HCT116 (cell line): ENCODE data around the gene TPI1. TPM values are rescaled to one million over a fixed set of nuclear protein-coding genes. Genes with fewer than 3 reads are reported as not detected.

ENCODE experiments used
- ATAC-seq: fragments of 200-7000 bp; cut with Tn5 transposase; 2 replicates; pipeline ENCODE4 v1.9.1; 2020; ENCODE audit warnings: mild to moderate bottlenecking, moderate library complexity
- BruUV-seq: library from RNA; stranded (reverse); fragments of 400-500 nt; replicated peaks from 2 replicates; lab custom pipeline; 2021; lab: Mats Ljungman, UMichigan
- CTCF ChIA-PET: fragments of 300-600 bp; sonication (Branson Sonifier 250); formaldehyde crosslinking; loops from one replicate; lab custom pipeline; 2021; ENCODE audit warnings: antibody characterized with exemption; lab: Charles Lee
- POLR2A ChIA-PET: fragments of 300-600, 350-600 bp; sonication (Branson Sonifier 250); formaldehyde crosslinking; loops from one replicate; lab custom pipeline; 2021; ENCODE audit warnings: antibody characterized with exemption; lab: Charles Lee
- RAD21 ChIA-PET, 2 experiments: fragments of 300-600 bp; sonication (Branson Sonifier 250); formaldehyde crosslinking; loops; one replicate each; lab custom pipeline; 2023; ENCODE audit warnings: low total read pairs in 2 of 2; ENCODE audit not compliant: uncharacterized antibody in 2 of 2, unreplicated experiment in 2 of 2, low non-redundant PET in 1 of 2; lab: Charles Lee
- DNase-seq: peaks from one replicate; pipeline ENCODE4 v3.0.0-alpha.2; 2010; ENCODE audit warnings: low read depth, low spot score
- H2AFZ ChIP-seq: fragments of 200-600 bp; shearing (Covaris generic), sonication (generic); 2 replicates; pipeline ENCODE4 v1.6.1; 2017; ENCODE audit warnings: low read depth, mixed run types, mixed read lengths, antibody characterized with exemption, low read length; ENCODE audit not compliant: poor library complexity, severe bottlenecking
- H3K27ac ChIP-seq: 2 replicates; pipeline ENCODE4 v1.5.1; 2012; ENCODE audit warnings: low read depth, low read length
- H3K27me3 ChIP-seq: fragments of 200-600 bp; sonication (generic); 2 replicates; pipeline ENCODE4 v1.6.1; 2016; ENCODE audit warnings: mixed run types, low read length, mixed read lengths; ENCODE audit not compliant: insufficient read depth
- H3K36me3 ChIP-seq, 2 experiments: fragments of 200-500 bp in 1 of 2; fragments of 200-600 bp in 1 of 2; sonication (Bioruptor generic) in 1 of 2; sonication (generic) in 1 of 2; 2 replicates each; pipeline versions ENCODE4 v1.5.1 to v1.6.1; 2014 to 2016; ENCODE audit warnings: low read length in 2 of 2, inconsistent platforms in 1 of 2, mixed read lengths in 1 of 2, mixed run types in 1 of 2; ENCODE audit not compliant: insufficient read depth in 2 of 2, control insufficient read depth in 1 of 2
- H3K4me1 ChIP-seq, 2 experiments: fragments of 200-600 bp in 1 of 2; sonication (generic) in 1 of 2; 2 replicates each; pipeline versions ENCODE4 v1.5.1 to v1.6.1; 2012 to 2017; ENCODE audit warnings: low read length in 2 of 2, inconsistent platforms in 1 of 2, mild to moderate bottlenecking in 1 of 2, mixed read lengths in 1 of 2, mixed run types in 1 of 2, moderate library complexity in 1 of 2; ENCODE audit not compliant: insufficient read depth in 2 of 2, control insufficient read depth in 1 of 2
- H3K4me2 ChIP-seq: fragments of 200-600 bp; sonication (generic); 2 replicates; pipeline ENCODE4 v1.6.1; 2017; ENCODE audit warnings: mixed run types, low read length, mixed read lengths
- H3K4me3 ChIP-seq, 2 experiments: fragments of 200-600 bp in 1 of 2; sonication (generic) in 1 of 2; replicated peaks in 1 of 2; 2 replicates each; pipeline ENCODE4 v1.5.1; 2011 to 2016; ENCODE audit warnings: low read length in 2 of 2, control low read depth in 1 of 2, low read depth in 1 of 2, mild to moderate bottlenecking in 1 of 2, mixed read lengths in 1 of 2, mixed run types in 1 of 2
- H3K79me2 ChIP-seq: fragments of 200-600 bp; sonication (generic); 2 replicates; pipeline ENCODE4 v1.6.1; 2017; ENCODE audit warnings: mild to moderate bottlenecking, mixed run types, low read length, moderate library complexity, mixed read lengths; ENCODE audit not compliant: insufficient read depth
- H3K9ac ChIP-seq: fragments of 200-600 bp; sonication (generic); 2 replicates; pipeline ENCODE4 v1.6.1; 2016; ENCODE audit warnings: low read length, mixed read lengths
- H3K9me2 ChIP-seq: fragments of 200-600 bp; sonication (generic), shearing (Covaris generic); 2 replicates; pipeline ENCODE4 v1.6.1; 2017; ENCODE audit warnings: mixed run types, mild to moderate bottlenecking, moderate library complexity; ENCODE audit not compliant: insufficient read depth
- H3K9me3 ChIP-seq, 2 experiments: fragments of 200-500 bp in 1 of 2; fragments of 200-600 bp in 1 of 2; sonication (Bioruptor generic) in 1 of 2; sonication (generic) in 1 of 2; 2 replicates each; pipeline ENCODE4 v1.6.1; 2014 to 2017; ENCODE audit warnings: low read length in 2 of 2, mixed read lengths in 2 of 2, inconsistent platforms in 1 of 2, low read depth in 1 of 2, mild to moderate bottlenecking in 1 of 2, mixed run types in 1 of 2, moderate library complexity in 1 of 2; ENCODE audit not compliant: control insufficient read depth in 1 of 2, insufficient read depth in 1 of 2
- H4K20me1 ChIP-seq: fragments of 200-600 bp; sonication (generic), shearing (Covaris generic); 2 replicates; pipeline ENCODE4 v1.6.1; 2017; ENCODE audit warnings: mixed run types, mild to moderate bottlenecking, moderate library complexity; ENCODE audit not compliant: insufficient read depth
- CBX3 ChIP-seq: IDR thresholded peaks from 2 replicates; pipeline ENCODE4 v1.6.1; 2012; ENCODE audit warnings: low read depth
- EZH2 ChIP-seq: fragments of 200-600 bp; sonication (generic); IDR thresholded peaks from 2 replicates; pipeline ENCODE4 v1.6.1; 2017; ENCODE audit warnings: antibody characterized with exemption, mixed run types
- FOSL1 ChIP-seq: IDR thresholded peaks from 2 replicates; pipeline ENCODE4 v1.6.1; 2012; ENCODE audit warnings: low read depth
- SIN3A ChIP-seq: IDR thresholded peaks from 2 replicates; pipeline ENCODE4 v1.6.1; 2012; ENCODE audit warnings: low read depth
- SP1 ChIP-seq: IDR thresholded peaks from 2 replicates; pipeline ENCODE4 v1.6.1; 2012; ENCODE audit warnings: low read depth
- SRF ChIP-seq: IDR thresholded peaks from 2 replicates; pipeline ENCODE4 v1.6.1; 2012; ENCODE audit warnings: low read depth
- TCF7L2 ChIP-seq: IDR thresholded peaks from 2 replicates; pipeline ENCODE4 v1.7.0; 2011; ENCODE audit warnings: borderline replicate concordance, inconsistent platforms; ENCODE audit not compliant: insufficient read depth, insufficient read length; ENCODE audit errors: extremely low read depth
- YY1 ChIP-seq: IDR thresholded peaks from 2 replicates; pipeline ENCODE4 v1.6.1; 2011; ENCODE audit warnings: low read length, low read depth, moderate library complexity, mild to moderate bottlenecking; ENCODE audit not compliant: insufficient replicate concordance; ENCODE audit errors: extremely low read depth
- ZBTB33 ChIP-seq: IDR thresholded peaks from 2 replicates; pipeline ENCODE4 v1.6.1; 2011; ENCODE audit warnings: mild to moderate bottlenecking, low read length, moderate library complexity; ENCODE audit not compliant: insufficient replicate concordance; ENCODE audit errors: extremely low read depth
- ZNF274 ChIP-seq: fragments of 200-500 bp; sonication (Bioruptor generic); IDR thresholded peaks from 2 replicates; pipeline ENCODE4 v1.6.1; 2014; ENCODE audit warnings: mild to moderate bottlenecking, low read depth, low read length, inconsistent platforms
- intact Hi-C: fragments of 100-400 bp; cut with micrococcal nuclease; formaldehyde crosslinking; loops from 2 replicates; pipeline ENCODE4 v1.10.0; 2022
- total RNA-seq: library from RNA; stranded (reverse); gene quantifications from one replicate; pipeline ENCODE4 v1.2.1, GENCODE V29; 2021; ENCODE audit not compliant: unreplicated experiment

The TPI1 gene
- total RNA-seq, 1 experiment from 2014 or later, result 1,068 TPM

- no peaks in the 10 kb centered on the region for H3K9me3 ChIP-seq
- ATAC-seq (no peak), DNase-seq (no peak)
- H3K9ac ChIP-seq, result no peak overlapping the region
- no peaks in the 10 kb centered on the region for H3K79me2 ChIP-seq
- no peak overlapping the region for H2AFZ ChIP-seq
- POLR2A ChIA-PET, result no interaction called here
- CTCF ChIA-PET, result interaction anchor here (2.5 to 4.2 kb wide), 3 partner anchors 8 to 11 kb away, joined by 7 to 24 read pairs (median 16); partner anchors contain the start of gene SPSB2
- intact Hi-C loops, result no loop called here
- RAD21 ChIA-PET, result no interaction called here
- H3K27ac ChIP-seq, result no peak overlapping the region
- H3K9me2 ChIP-seq, result no peaks in the 10 kb centered on the region
- H3K27me3 ChIP-seq, result no peaks in the 10 kb centered on the region
- H3K4me3 ChIP-seq, result no peak overlapping the region
- BruUV-seq, result no TSS peak
- H3K4me1 ChIP-seq, result peaks cover 12 to 22% of the 10 kb centered on the region in 2 experiments
- H3K4me2 ChIP-seq, result no peak overlapping the region
- peaks cover 0 to 4% of the 10 kb centered on the region in 2 experiments; a peak in 1 of 4 replicates for H3K36me3 ChIP-seq
- H4K20me1 ChIP-seq, result no peaks in the 10 kb centered on the region
- TF ChIP-seq ZNF274 (no peak), ZBTB33 (no peak), SRF (no peak), CBX3 (no peak), YY1 (no peak), FOSL1 (no peak), EZH2 (no peak), SIN3A (no peak), SP1 (no peak), TCF7L2 (no peak)
Measured at GRCh38 chr12:6883252-6883651, 15.9 kb downstream of the TPI1 start.
